ENCODE measurements around the gene CTSV. TPM values are rescaled to one million over a fixed set of nuclear protein-coding genes. Genes with fewer than 3 reads are reported as not detected.
A peak's percentile ranks its signal among the peaks of the same experiment; 100 is the strongest.

Gene CTSV
- total RNA-seq, 1 experiment from 2014 or later, result 11.4 TPM

- H3K4me3 ChIP-seq (ENCODE audit: low read length), result no peak overlapping the region
- no peaks in the 10 kb centered on the region for H3F3A ChIP-seq (ENCODE audit: low read length, unreplicated experiment)
- POLR2A ChIA-PET (ENCODE audit: unreplicated experiment), result no interaction called here
- H3K79me2 ChIP-seq (ENCODE audit: low read length), result no peaks in the 10 kb centered on the region
- ATAC-seq, result no peak
- no peak overlapping the region for H3K27ac ChIP-seq (ENCODE audit: low read length)
- no peaks in the 10 kb centered on the region for H3K36me3 ChIP-seq (ENCODE audit: low read depth, low read length)
- no peak overlapping the region for H2AFZ ChIP-seq (ENCODE audit: low read length)
- H3K4me1 ChIP-seq (ENCODE audit: insufficient read depth, low read length), result no peaks in the 10 kb centered on the region
- no peak for DNase-seq
- no peak overlapping the region for H3K4me2 ChIP-seq (ENCODE audit: low read length)
- intact Hi-C loops (cut with micrococcal nuclease), result no loop called here
- BruUV-seq (replicated peaks), result no TSS peak
- H3K9me2 ChIP-seq (replicated peaks; ENCODE audit: low read length), result no peaks in the 10 kb centered on the region
- H3K9me3 ChIP-seq (ENCODE audit: low read length), result no peaks in the 10 kb centered on the region
- CTCF ChIA-PET, result no interaction called here
- TF ChIP-seq EZH2 (IDR thresholded peaks at IDR 0.05; ENCODE audit: low read length, unreplicated experiment), result no peak
- TF ChIP-seq CTCF (conservative IDR thresholded peaks at IDR 0.05; ENCODE audit: low read depth, low read length), result no peak
- no peak for TF ChIP-seq EZH2phosphoT487 (IDR thresholded peaks at IDR 0.05; ENCODE audit: borderline replicate concordance, low read length)
- no peak overlapping the region for H3K9ac ChIP-seq (ENCODE audit: low read length)
- no peaks in the 10 kb centered on the region for H4K20me1 ChIP-seq (ENCODE audit: low read length)
- no peaks in the 10 kb centered on the region for H3K27me3 ChIP-seq (ENCODE audit: low read length)
These were observed 13.8 kb upstream of the CTSV start for GRCh38 chr9:97052735-97053134.

GRCh38 chr9:97046228-97046627 is 7.3 kb upstream of the CTSV start:
- TF ChIP-seq CTCF (conservative IDR thresholded peaks at IDR 0.05; ENCODE audit: low read depth, low read length) (no peak), EZH2phosphoT487 (IDR thresholded peaks at IDR 0.05; ENCODE audit: borderline replicate concordance, low read length) (no peak), EZH2 (IDR thresholded peaks at IDR 0.05; ENCODE audit: low read length, unreplicated experiment) (no peak)
- Histone ChIP-seq H3K27ac (ENCODE audit: low read length) (peak overlapping the region; percentile 84), H3K9me2 (replicated peaks; ENCODE audit: low read length) (no peaks in the 10 kb centered on the region), H3K4me1 (ENCODE audit: insufficient read depth, low read length) (peaks cover 36% of the 10 kb centered on the region), H4K20me1 (ENCODE audit: low read length) (no peaks in the 10 kb centered on the region), H3F3A (ENCODE audit: low read length, unreplicated experiment) (no peaks in the 10 kb centered on the region), H3K4me2 (ENCODE audit: low read length) (peak overlapping the region; percentile 79), H2AFZ (ENCODE audit: low read length) (peak overlapping the region; percentile 50; the same call in 1 of the 2 replicates), H3K4me3 (ENCODE audit: low read length) (peak overlapping the region; percentile 34; the same call in 1 of the 2 replicates), H3K9me3 (ENCODE audit: low read length) (no peaks in the 10 kb centered on the region), H3K27me3 (ENCODE audit: low read length) (no peaks in the 10 kb centered on the region), H3K36me3 (ENCODE audit: low read depth, low read length) (no peaks in the 10 kb centered on the region), H3K79me2 (ENCODE audit: low read length) (no peaks in the 10 kb centered on the region), H3K9ac (ENCODE audit: low read length) (0 out of 2 replicates have a peak overlapping the region, but pooled peaks have one; percentile 36)
- intact Hi-C loops (cut with micrococcal nuclease), result loop anchor here (10.0 kb wide), 1 partner anchor 191 kb away; the partner anchor contains the start of gene ZNF782
- POLR2A ChIA-PET (ENCODE audit: unreplicated experiment), result no interaction called here
- ATAC-seq (peak; percentile 91), DNase-seq (peak; percentile 97)
- CTCF ChIA-PET, result no interaction called here
- no TSS peak for BruUV-seq (replicated peaks)

- Histone ChIP-seq H3K27me3 (ENCODE audit: low read length) (no peaks in the 10 kb centered on the region), H4K20me1 (ENCODE audit: low read length) (no peaks in the 10 kb centered on the region), H3K4me1 (ENCODE audit: insufficient read depth, low read length) (peaks cover 41% of the 10 kb centered on the region), H2AFZ (ENCODE audit: low read length) (no peak overlapping the region), H3K9me2 (replicated peaks; ENCODE audit: low read length) (no peaks in the 10 kb centered on the region), H3K9me3 (ENCODE audit: low read length) (no peaks in the 10 kb centered on the region), H3K4me2 (ENCODE audit: low read length) (no peak overlapping the region), H3K27ac (ENCODE audit: low read length) (no peak overlapping the region), H3K4me3 (ENCODE audit: low read length) (no peak overlapping the region), H3K79me2 (ENCODE audit: low read length) (no peaks in the 10 kb centered on the region), H3K36me3 (ENCODE audit: low read depth, low read length) (no peaks in the 10 kb centered on the region), H3K9ac (ENCODE audit: low read length) (no peak overlapping the region), H3F3A (ENCODE audit: low read length, unreplicated experiment) (no peaks in the 10 kb centered on the region)
- CTCF ChIA-PET, result no interaction called here
- TF ChIP-seq EZH2 (IDR thresholded peaks at IDR 0.05; ENCODE audit: low read length, unreplicated experiment), result no peak
- no peak for TF ChIP-seq EZH2phosphoT487 (IDR thresholded peaks at IDR 0.05; ENCODE audit: borderline replicate concordance, low read length)
- no peak for TF ChIP-seq CTCF (conservative IDR thresholded peaks at IDR 0.05; ENCODE audit: low read depth, low read length)
- no TSS peak for BruUV-seq (replicated peaks)
- ATAC-seq, result no peak
- DNase-seq, result no peak
- POLR2A ChIA-PET (ENCODE audit: unreplicated experiment), result no interaction called here
- intact Hi-C loops (cut with micrococcal nuclease), result loop anchor here (10.0 kb wide), 1 partner anchor 190 kb away; the partner anchor contains the start of gene ZNF782
These were observed 6.4 kb upstream of the CTSV start for GRCh38 chr9:97045300-97045699.

Measured in PC-3 (cell line).